Measurements from ENCODE around the gene NACAD.

Gene NACAD

GRCh38 chr7:45087301-45088145 is 1.2 kb downstream of the NACAD start:
- DNase-seq: no peak

DNA sequence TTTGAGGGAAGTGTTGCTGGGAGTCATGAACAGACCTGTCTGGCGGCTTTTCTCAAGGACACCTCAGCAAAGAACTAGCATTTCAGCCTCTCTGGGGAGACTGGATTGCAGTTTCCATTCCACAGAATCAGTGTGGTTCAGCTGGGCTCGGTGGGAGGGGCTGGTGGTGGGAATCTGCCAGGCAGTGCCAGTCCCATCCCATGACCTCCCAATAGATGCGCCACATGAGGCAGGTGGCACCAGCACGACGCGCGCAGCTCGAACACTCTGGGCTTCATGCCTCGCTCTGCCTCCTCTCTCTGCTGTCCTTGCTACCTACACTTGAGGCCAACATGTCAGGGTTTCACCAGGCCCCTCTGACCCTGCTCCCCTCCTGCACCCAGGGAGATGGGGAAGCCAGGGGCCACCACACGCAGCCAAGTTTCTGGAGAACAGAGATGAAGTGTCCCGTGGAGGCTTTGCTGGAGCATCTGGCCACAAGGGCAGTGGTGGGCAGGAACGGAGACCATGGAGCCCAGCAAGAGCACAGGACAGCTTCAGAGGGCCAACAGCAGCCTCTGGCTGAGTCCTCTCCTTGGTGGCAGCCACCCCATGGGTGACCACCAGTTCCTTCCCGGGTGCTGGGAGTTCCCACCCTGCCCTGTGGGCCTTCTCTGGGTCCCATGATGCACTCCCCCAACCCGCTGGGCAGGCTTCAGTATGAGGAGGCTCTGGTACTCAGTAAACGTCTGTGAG is 2.3 kb downstream of the NACAD start:
- DNase-seq: no peak

DNA sequence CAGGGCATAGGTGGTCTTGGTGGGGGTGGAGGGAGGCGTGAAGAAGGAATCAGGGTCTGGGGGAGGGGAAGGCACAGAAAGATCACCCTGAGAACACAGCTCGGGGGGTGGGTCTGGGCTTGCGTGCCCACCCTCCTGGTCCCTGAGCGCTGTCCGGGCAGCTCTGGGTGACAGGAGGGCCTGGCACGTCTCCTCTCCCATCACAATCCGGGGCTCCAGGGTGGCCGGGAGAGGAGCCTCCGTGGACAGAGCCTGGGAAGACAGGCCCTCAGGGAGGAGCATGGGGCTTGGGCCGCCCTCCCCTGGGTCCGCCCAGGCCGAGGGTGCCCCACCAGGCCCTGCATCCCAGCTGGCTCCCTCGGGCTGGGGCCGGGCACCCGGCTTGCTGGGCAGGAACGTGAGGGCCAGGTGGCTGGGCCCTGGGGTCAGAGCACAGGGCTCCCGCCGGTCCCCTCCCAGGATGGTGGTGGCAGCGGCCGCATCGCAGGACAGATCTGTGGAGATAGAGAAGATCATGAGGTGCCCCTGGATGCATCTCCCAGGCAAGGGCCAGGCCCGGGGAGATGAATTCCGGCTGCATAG is 3.1 kb downstream of the NACAD start:
- no peak for DNase-seq

DNA sequence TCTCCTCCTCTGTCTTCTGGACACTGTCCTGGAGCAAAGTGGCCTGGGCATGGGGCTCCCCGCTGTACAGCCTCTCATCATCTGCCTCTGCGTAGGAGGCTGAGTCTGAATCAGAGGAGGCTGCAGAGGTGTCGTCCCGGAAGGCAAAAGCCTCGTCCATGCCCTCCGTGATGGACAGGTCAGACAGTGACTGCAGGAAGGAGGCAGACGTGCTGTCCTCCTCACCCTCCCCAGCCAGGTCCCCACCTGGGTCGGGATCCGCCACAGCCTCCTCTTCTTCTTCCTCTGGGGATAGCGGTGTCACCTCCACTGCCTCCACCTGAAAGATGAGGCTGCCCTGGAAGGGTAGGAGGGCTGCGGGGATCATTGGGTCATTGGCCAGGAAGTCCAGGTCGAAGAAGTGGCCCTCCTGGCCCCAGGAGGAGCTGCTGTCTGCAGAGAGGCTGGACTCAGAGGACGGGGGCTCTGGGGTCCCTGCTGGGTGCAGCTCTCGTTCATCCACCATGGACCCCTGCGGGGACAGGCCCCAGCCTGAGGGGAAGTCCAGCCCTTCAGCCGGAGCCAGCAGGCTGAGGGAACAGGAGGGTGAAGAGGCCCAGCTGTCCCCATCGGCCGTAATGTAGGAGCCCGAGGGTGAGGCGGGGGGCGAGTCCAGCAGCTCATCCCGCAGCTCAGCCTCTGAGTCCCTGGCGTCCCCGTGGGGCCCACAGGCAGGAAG is 3.7 kb downstream of the NACAD start:
- DNase-seq: no peak

DNA sequence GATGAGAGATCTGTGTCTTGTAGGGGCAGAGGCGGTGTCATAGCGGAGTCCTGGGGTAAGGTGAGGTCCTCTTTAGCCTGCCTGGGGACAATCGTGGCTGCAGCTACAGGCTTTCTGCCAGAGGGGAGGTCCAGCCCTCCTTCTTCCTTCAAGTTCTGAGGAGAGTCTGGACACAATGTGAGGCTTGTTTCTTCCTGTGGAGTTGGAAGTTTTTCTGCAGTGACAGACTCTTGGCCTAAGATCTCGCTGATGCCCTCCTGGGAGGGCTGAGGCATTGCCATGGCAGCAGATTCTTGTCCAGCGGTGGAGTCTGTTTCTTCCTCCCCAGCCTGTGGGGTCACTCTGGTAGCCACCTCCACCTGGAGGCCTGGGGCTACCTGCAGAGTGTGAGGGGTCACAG is 4.4 kb downstream of the NACAD start:
- DNase-seq: no peak

DNA sequence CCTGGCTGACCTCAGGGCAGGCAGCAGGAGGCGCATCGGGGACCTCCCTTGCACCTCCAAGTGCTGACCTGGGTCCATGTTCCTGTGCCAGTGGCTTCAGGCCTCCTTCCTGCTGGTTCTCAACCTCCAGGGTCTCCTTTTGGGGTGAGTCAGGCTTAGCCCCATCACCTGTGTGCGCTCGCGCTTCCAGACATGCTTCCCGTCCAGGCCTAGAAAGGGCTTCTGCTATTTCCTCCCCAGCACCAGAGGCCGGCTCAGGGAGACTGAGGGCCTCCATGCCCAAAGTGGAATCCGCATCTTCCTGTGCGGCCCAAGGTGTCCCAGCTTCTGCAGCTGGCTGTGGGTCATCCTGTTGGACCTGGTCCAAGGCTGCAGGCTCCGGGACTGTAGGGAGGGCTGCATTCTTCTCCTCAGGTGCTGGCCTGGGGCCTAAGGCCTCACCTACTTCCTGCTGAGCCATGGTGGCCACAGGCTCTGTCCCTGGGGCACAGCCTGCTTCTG is 5.9 kb downstream of the NACAD start:
- no peak for DNase-seq

- no peak for DNase-seq
Observed at GRCh38 chr7:45082031-45082830, 6.5 kb downstream of the NACAD start.

DNA sequence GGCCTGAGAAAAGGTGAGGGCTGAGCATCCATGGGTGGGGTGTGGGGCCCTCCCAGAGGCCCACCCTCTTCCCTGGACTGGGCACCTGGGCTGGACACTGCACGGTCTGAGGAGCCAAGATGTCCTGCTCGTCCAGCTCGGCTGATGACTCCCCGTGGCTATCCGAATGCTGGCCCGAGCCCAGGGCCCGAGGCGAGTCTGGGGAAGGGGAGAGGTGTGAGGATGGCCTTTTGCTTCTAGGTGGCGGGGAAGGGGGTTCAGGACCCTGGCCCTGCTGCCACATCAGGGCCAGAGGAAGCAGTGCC is 7.1 kb downstream of the NACAD start:
- no peak for DNase-seq

DNA sequence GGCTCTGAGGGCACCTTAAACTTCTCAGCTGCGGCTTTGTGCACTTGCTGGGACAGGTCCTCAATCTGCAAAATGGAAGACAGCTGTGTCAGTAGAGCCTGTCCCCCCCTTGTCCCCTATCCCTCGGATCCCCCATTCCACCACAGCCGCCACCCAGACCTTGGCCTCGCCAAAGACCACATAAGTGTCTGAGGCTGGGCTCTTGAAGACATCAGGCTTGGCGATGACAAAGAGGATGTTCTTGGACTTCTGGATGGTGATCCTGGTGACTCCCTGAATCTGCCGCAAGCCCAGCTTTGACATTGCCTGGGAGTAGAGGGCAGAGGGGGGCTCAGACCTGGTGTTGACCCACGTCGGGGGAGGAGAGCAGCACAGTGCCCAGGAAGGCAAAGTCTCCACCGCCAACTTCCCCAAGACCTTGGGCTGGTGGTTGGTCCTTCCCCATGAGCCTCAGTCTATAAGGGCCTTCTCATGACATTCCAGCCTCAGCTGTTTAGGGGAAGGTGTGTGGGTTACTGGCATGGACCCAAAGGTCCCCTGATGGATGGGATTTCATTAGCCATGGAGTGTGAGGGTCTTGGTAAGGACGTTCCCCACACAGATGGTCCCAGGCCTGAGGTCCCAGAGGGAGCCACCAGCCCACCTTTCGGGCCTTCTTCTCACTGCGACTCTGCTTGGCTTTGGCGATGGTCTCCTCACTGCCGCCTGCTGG is 7.7 kb downstream of the NACAD start:
- DNase-seq: no peak

DNA sequence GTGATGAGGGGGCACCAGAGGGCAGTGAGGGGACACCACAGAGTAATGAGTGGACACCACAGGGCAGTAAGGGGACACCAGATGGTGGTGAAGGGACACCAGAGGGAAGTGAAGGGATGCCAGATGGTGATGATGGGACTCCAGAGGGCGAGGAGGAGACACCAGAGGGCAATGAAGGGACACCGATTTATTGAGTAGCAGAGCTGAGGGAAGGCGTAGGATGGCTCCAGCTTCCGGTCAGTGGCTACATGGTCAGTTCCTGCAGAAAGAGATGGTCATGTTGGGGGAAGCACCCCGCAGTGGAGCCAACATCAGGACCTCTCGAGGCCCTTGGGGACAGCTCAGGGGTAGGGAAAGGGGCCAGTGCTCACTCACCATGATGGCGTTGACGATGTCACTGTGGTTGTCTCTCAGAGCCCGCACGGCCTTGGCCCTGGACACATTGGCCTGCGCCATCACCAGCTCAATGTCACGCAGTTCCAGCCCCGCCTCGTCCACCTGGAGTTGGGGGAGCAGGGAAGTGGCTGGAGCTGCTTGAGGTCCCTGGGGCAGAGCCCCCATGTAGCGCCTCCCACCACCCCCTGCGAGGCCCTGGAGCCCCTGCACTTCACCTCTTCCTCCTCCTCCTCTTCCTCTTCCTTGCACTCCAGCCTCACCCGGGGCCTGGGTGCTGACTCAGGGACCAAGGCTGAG is 8.4 kb downstream of the NACAD start:
- no peak for DNase-seq

- no peak for DNase-seq
Observed at GRCh38 chr7:45078125-45078681, 10.6 kb downstream of the NACAD start.

DNA sequence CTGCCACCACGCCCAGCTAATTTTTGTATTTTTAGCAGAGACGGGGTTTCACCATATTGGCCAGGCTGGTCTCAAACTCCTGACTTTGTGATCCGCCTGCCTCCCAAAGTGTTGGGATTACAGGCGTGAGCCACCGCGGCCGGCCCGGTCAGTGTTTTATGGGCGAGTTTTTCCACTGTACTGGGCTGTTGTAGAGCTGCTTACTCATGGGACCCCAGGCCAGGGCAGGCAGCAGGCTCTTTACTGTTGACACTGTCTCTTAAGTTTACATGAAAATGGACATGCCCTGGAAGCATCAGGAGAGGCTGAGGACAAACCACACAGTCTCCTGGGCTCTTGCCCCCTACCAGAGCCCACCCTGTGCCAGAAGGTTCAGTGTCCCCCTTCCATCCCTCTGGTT is 11.2 kb downstream of the NACAD start:
- no peak for DNase-seq

DNA sequence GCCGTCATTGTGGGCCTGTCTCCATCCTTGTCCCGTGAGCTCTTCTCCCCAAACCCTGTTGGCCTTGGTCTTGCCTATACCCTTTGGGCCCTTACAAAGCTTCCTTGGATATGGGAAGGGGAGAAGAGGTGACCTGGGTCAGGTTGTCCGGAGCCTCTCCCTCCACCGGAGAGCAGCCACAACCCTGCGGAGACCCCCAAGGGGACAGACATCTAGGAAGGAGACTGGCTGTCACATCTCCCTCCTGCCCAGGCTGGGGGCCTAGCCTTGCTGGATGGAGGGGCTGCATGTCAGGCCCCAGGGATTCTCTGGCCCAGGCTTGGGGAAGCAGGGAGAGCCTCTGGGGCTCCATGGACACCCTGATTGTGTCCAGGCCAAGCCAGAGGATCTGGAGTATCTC is 11.8 kb downstream of the NACAD start:
- DNase-seq: no peak

DNA sequence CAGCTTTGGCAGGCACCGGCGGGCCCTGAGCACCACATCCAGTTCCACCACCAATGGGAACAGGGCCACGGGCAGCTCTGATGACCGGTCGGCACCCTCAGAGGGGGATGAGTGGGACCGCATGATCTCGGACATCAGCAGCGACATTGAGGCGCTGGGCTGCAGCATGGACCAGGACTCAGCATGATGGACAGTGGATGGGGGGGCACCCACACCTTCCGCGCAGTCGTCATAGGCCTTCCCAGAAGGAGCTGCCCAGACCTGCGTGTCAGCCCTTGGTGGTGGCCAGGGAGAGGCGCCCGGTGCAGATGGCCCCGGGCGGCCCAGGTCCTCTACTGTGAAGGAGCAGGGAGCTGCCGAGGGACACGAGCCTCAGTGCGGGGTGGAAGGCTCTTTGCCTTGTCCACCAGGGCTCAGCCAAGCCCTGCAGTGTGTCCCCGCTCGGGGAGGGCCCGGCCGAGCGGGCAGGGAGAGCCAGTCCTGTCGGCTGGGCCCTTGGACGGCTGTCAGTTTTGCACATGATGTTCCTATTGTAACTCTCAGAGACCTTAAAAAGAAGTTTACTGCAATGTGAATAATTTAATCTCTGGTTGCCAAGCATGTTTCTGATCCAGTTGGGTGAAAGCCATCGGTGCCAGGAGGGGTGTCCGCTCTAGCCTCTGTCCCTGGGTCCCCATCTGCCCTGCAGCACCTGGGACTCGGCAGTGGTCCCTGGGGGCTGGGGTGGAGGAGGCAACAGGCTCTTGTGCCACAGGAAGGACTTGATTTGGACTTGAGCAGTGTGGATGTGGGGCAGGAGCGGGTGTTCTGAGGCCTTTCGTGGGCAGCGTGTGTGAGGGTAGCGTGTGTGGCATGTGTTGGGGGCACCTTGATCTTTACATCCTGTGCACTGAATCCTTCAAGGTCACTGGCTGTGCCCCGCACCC is 12.6 kb downstream of the NACAD start:
- no peak for DNase-seq

DNA sequence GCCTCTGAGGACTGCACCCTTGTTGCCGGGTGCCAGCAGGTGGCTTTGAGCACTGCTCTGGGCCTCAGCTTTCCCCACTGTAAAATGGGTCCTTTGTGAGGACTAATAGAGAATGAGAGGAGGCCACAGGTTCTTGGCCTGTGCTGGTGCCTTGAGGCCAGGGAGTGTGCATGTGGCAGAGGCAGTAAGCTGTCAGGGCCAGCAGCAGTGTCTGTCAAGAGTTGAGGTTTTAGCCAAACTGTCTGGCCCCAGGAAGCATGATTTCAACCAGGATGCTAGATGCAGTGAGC is 13.5 kb downstream of the NACAD start:
- DNase-seq: no peak

- no peak for DNase-seq
Observed at GRCh38 chr7:45074528-45075354, 14.0 kb downstream of the NACAD start.

DNA sequence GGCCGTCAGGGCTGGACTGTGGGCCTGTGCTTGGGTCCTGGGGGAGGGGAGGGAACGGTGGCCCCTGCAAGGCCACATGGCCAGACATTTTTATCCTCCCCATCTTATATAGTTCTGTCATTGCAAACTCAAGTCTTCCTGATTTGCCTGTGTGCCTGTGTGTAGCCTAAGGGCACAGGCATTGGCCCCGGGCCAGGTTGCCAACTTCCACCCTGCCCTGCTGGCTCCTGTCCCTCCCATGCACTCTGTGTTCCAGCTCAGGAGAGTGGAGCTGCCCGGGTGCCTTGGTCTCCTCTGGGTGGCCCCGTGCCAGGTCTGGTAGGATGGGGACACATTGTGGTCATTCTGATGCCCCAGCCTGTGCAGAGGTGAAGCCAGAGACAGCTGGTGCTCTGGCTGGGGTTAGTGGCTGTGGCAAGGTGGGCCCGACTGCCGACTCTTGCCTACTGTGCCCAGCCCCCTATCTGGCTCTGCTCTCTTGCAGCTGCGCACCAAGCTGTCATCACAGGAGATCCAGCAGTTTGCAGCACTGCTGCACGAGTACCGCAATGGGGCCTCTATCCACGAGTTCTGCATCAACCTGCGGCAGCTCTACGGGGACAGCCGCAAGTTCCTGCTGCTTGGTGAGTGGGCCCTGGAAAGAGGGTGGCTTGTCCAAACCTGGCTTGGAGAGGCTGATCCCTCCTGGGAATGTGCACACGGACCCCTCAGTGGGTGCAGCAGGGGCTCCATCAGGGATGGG is 14.8 kb downstream of the NACAD start:
- DNase-seq: no peak

Data from CD4-positive, alpha-beta T cell treated with Interleukin-15 for 1 hour (primary cell).